Panc1 (cell line): ENCODE results near the gene TARBP2.

Source experiments
- CTCF ChIP-seq: fragments of 450-650 bp; IDR thresholded peaks from 2 replicates; pipeline ENCODE4 v1.5.1; 2017; ENCODE audit warnings: mild to moderate bottlenecking
- POLR2AphosphoS5 ChIP-seq: IDR thresholded peaks from 2 replicates; pipeline ENCODE4 v1.6.1; 2012; ENCODE audit warnings: mild to moderate bottlenecking, low read depth, low read length, moderate library complexity
- REST ChIP-seq, 2 experiments: IDR thresholded peaks; 2 replicates each; pipeline ENCODE4 v1.6.1; 2011 to 2012; ENCODE audit warnings: low read depth in 2 of 2, control low read depth in 1 of 2, low read length in 1 of 2, mild to moderate bottlenecking in 1 of 2, moderate library complexity in 1 of 2; ENCODE audit not compliant: insufficient read depth in 1 of 2

- TF ChIP-seq CTCF (no peak), REST (IDR thresholded peaks at IDR 0.05; ENCODE audit: insufficient read depth in 1 of 2, low read depth in 2 of 2, low read length in 1 of 2) (no peak), POLR2AphosphoS5 (no peak)
These were observed 32.8 kb upstream of the TARBP2 start for GRCh38 chr12:53468282-53468681.
